Measurements from ENCODE around the gene SASS6.

DNA sequence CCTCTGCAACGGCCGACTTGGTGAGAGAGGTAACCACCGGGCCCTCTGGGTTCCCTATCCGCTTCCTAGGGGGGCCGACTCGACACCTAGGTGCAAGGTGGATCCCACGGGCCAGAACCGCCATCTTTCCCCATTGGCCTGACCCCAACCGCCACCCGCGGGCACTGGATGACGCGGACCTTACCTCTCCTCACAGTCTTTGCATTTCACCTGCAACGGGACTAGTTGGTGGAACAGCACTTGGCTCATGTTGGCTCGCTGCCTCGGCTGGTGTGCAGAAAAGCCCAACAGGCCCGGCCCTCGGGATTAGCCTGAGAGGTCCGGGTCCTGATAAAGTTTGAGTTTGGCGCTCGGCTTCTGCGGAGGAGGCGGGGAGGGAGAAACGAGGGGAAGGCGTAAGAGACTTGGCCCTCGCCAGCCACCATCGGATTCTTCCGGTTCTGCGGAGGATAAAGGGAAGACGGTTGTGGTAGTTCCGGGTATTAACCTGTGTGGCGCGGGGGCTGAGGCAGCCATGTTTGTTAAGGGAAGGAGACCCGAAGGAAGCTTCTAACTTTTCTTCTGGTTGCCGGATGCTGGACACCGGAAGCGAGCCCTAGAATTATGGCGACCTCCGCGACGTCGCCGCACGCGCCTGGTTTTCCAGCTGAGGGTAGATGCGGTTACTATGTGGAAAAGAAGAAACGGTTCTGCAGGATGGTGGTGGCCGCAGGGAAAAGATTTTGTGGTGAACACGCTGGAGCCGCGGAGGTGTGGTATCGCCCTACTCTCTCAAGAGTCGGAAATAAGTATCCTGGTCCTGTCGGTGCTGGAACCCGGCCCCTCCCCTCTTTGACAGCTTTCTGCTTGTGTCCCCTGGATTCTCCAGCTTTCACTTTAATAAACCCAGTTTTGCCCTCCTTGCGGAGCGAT, at the start of gene SASS6, which contains the start of gene TRMT13:
- TF ChIP-seq CTCF (IDR thresholded peaks at IDR 0.05; ENCODE audit: insufficient read depth, low read length) (no peak), POLR2AphosphoS5 (IDR thresholded peaks at IDR 0.05; ENCODE audit: low read depth) (no peak; the same call in 1 of the 2 replicates), REST (IDR thresholded peaks at IDR 0.05; ENCODE audit: insufficient replicate concordance, low read depth) (no peak)

All from HL-60 (cell line).